SJSA1 (cell line): ENCODE data around the gene SASH3. TPM values are rescaled to one million over a fixed set of nuclear protein-coding genes. Genes with fewer than 3 reads are reported as not detected.

Experiments used
- DNase-seq, 2 experiments: peaks; one replicate each; pipeline ENCODE4 v3.0.0-alpha.2; 2015 to 2020; ENCODE audit warnings: low spot score in 2 of 2, low read depth in 1 of 2
- H3K27ac ChIP-seq: fragments of 250-450 bp; sonication (Bioruptor Pico); 2 replicates; pipeline ENCODE4 v1.5.1; 2020; ENCODE audit warnings: mild to moderate bottlenecking, moderate library complexity
- H3K27me3 ChIP-seq: fragments of 250-450 bp; sonication (Bioruptor Pico); replicated peaks from 2 replicates; pipeline ENCODE4 v1.5.1; 2020; ENCODE audit warnings: mild to moderate bottlenecking, moderate library complexity
- H3K36me3 ChIP-seq: fragments of 250-450 bp; sonication (Bioruptor Pico); 2 replicates; pipeline ENCODE4 v1.5.1; 2020; ENCODE audit warnings: mild to moderate bottlenecking
- H3K4me1 ChIP-seq: fragments of 250-450 bp; sonication (Bioruptor Pico); replicated peaks from 2 replicates; pipeline ENCODE4 v1.6.1; 2021; ENCODE audit warnings: mild to moderate bottlenecking
- H3K4me3 ChIP-seq: fragments of 250-450 bp; sonication (Bioruptor Pico); 2 replicates; pipeline ENCODE4 v1.5.1; 2020; ENCODE audit warnings: mild to moderate bottlenecking
- H3K9me3 ChIP-seq: fragments of 250-450 bp; sonication (Bioruptor Pico); replicated peaks from 2 replicates; pipeline ENCODE4 v1.5.1; 2020; ENCODE audit warnings: mild to moderate bottlenecking
- total RNA-seq: library from RNA; depleted of rRNA; stranded (reverse); fragments of >200 nt; shearing (Covaris generic); gene quantifications from 2 replicates; pipeline ENCODE4 v1.2.3, GENCODE V29; 2014

Gene SASH3
- total RNA-seq, 1 experiment from 2014 or later = not detected

- Histone ChIP-seq H3K27ac (no peak overlapping the region), H3K27me3 (no peaks in the 10 kb centered on the region), H3K4me1 (no peaks in the 10 kb centered on the region), H3K9me3 (no peaks in the 10 kb centered on the region), H3K4me3 (no peak overlapping the region), H3K36me3 (no peaks in the 10 kb centered on the region)
- DNase-seq = no peak
Observed at GRCh38 chrX:129783291-129783713, 3.6 kb downstream of the SASH3 start.

DNA sequence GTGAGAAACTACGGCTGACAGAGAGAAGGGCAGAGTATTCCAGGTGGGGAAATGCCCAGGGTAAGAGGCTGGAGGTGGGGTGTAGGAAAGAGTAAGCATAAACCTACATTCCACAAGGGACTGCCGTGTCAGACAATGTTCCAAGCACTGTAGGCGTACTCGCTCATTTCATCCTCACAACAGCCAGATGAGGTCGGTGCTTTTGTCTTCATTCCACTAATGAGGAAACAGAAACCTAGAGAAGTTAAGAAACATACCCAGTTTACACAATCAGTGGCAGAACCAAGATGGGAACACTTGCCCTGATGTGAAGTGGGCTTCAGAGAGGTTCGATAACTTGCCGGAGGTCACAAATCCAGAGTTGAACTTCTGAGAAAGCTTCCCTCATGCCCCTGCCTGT, 4.6 kb downstream of the SASH3 start:
- no peak overlapping the region for H3K27ac ChIP-seq
- DNase-seq = no peak
- H3K4me3 ChIP-seq = no peak overlapping the region
- no peaks in the 10 kb centered on the region for H3K9me3 ChIP-seq
- no peaks in the 10 kb centered on the region for H3K4me1 ChIP-seq
- H3K36me3 ChIP-seq = no peaks in the 10 kb centered on the region
- H3K27me3 ChIP-seq = no peaks in the 10 kb centered on the region

DNA sequence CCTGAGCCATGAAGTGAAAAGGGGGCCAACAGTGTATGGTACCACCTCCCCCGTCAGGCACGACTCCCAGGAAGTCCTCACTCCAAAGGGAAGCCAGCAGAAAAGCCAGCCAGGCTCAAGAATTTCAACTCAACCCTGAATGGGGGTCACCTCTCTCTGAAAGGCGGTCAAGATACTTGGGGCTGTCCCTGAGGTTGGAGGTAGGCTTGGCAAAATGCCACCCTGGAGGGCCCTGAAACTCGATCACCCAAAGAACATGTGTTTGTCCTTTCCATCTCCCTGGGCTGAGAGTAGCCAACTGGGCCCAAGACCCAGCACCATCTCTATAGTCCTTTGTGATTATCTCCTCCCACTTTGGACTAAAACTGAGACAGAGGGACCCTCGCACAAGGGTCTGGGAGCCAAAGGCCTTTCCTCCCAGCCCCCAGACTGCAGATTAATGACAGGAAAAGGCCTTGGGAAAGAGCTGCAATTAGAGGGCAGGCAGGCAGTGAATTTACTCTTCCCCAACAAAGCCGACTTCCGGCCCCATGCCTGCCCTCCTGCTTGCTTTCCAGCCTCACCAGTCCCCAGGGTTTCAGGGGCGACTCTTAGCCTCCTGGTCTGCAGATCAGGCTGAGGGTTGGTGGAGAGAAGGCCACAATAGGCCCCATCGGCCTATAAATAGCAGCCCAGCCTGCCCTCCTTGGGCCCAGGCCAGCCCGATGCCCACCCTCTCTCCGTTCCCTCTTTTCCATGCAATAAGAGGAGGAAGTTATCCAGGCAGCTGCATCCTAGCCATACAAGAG, 5.6 kb downstream of the SASH3 start:
- H3K36me3 ChIP-seq = no peaks in the 10 kb centered on the region
- no peaks in the 10 kb centered on the region for H3K27me3 ChIP-seq
- H3K4me1 ChIP-seq = no peaks in the 10 kb centered on the region
- no peak overlapping the region for H3K4me3 ChIP-seq
- H3K27ac ChIP-seq = no peak overlapping the region
- no peak for DNase-seq
- H3K9me3 ChIP-seq = no peaks in the 10 kb centered on the region

- H3K27ac ChIP-seq = no peak overlapping the region
- no peaks in the 10 kb centered on the region for H3K9me3 ChIP-seq
- H3K36me3 ChIP-seq = no peaks in the 10 kb centered on the region
- DNase-seq = no peak
- no peaks in the 10 kb centered on the region for H3K27me3 ChIP-seq
- no peaks in the 10 kb centered on the region for H3K4me1 ChIP-seq
- H3K4me3 ChIP-seq = no peak overlapping the region
Observed at GRCh38 chrX:129786210-129786651, 6.5 kb downstream of the SASH3 start.

GRCh38 chrX:129787336-129788055, 7.7 kb downstream of the SASH3 start:
- no peak overlapping the region for H3K4me3 ChIP-seq
- H3K27ac ChIP-seq = no peak overlapping the region
- H3K4me1 ChIP-seq = no peaks in the 10 kb centered on the region
- no peak for DNase-seq
- H3K9me3 ChIP-seq = no peaks in the 10 kb centered on the region
- H3K27me3 ChIP-seq = no peaks in the 10 kb centered on the region
- H3K36me3 ChIP-seq = no peaks in the 10 kb centered on the region

- DNase-seq = no peak
- H3K36me3 ChIP-seq = no peaks in the 10 kb centered on the region
- no peaks in the 10 kb centered on the region for H3K27me3 ChIP-seq
- no peaks in the 10 kb centered on the region for H3K4me1 ChIP-seq
- H3K9me3 ChIP-seq = no peaks in the 10 kb centered on the region
- H3K4me3 ChIP-seq = no peak overlapping the region
- H3K27ac ChIP-seq = no peak overlapping the region
Observed at GRCh38 chrX:129788527-129788926, 8.8 kb downstream of the SASH3 start.

- DNase-seq = no peak
- Histone ChIP-seq H3K27me3 (no peaks in the 10 kb centered on the region), H3K27ac (no peak overlapping the region), H3K4me1 (no peaks in the 10 kb centered on the region), H3K4me3 (no peak overlapping the region), H3K36me3 (no peaks in the 10 kb centered on the region), H3K9me3 (no peaks in the 10 kb centered on the region)
Observed at GRCh38 chrX:129790146-129790545, 10.4 kb downstream of the SASH3 start.

- Histone ChIP-seq H3K36me3 (no peaks in the 10 kb centered on the region), H3K4me1 (no peaks in the 10 kb centered on the region)
- no peak for DNase-seq
Observed at GRCh38 chrX:129790808-129791207, 11.1 kb downstream of the SASH3 start.

DNA sequence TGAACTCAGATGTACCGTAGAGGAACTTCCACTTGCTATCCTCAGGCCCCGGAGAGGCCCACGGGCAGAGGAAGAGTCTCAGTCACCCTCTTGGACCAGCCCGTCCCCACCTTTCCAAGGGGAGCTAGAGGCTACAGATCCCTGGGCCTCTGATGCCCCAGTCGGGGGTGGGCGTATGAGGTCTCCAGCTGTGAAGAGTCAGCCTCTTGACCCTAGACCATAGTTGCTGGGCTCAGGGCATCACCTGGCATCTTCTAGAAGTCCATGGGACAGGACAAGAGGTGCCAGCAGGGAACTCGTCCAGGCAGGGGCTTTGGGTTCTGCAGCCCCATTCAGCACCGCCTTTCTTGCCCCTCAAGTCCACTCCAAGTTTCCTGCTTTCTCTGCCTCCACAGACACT, 11.6 kb downstream of the SASH3 start:
- no peak overlapping the region for H3K27ac ChIP-seq

More at GRCh38 chrX:129790808-129791207, 11.1 kb downstream of the SASH3 start:
- no peaks in the 10 kb centered on the region for H3K27me3 ChIP-seq
- no peaks in the 10 kb centered on the region for H3K9me3 ChIP-seq
- H3K4me3 ChIP-seq = no peak overlapping the region
- no peak overlapping the region for H3K27ac ChIP-seq

GRCh38 chrX:129791961-129792570, 12.3 kb downstream of the SASH3 start:
- no peaks in the 10 kb centered on the region for H3K27me3 ChIP-seq
- H3K4me1 ChIP-seq = no peaks in the 10 kb centered on the region
- no peaks in the 10 kb centered on the region for H3K36me3 ChIP-seq
- no peaks in the 10 kb centered on the region for H3K9me3 ChIP-seq
- no peak overlapping the region for H3K27ac ChIP-seq
- H3K4me3 ChIP-seq = no peak overlapping the region
- no peak for DNase-seq

More for the DNA sequence above, 11.6 kb downstream of the SASH3 start:
- Histone ChIP-seq H3K9me3 (no peaks in the 10 kb centered on the region), H3K27me3 (no peaks in the 10 kb centered on the region), H3K4me1 (no peaks in the 10 kb centered on the region), H3K4me3 (no peak overlapping the region), H3K36me3 (no peaks in the 10 kb centered on the region)
- DNase-seq = no peak

DNA sequence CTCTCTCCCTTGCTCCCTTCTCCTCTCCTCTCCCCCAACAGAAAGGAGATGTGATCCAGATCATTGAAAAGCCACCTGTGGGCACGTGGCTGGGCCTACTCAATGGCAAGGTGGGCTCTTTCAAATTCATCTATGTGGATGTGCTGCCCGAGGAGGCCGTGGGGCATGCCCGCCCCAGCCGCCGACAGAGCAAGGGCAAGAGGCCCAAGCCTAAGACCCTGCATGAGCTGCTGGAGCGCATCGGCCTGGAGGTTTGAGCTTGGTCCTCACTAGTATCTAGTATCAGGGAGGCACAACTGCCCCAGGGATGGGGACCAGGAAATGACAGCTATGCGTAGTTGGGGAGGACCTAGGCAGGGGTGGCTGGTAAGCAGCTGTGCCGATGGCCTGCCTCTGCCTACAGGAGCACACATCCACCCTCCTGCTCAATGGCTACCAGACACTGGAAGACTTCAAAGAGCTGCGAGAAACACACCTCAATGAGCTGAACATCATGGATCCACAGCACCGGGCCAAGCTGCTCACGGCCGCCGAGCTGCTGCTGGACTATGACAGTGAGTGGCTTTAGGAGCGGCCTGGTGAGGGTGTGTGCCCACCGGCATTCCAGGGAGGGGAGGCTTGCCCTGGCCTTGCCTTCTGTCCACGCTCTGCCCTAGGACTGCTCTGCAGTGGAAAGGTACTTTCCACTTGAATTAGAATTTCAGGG, 13.0 kb downstream of the SASH3 start:
- Histone ChIP-seq H3K9me3 (no peaks in the 10 kb centered on the region), H3K36me3 (no peaks in the 10 kb centered on the region), H3K27me3 (no peaks in the 10 kb centered on the region), H3K27ac (no peak overlapping the region), H3K4me3 (no peak overlapping the region), H3K4me1 (no peaks in the 10 kb centered on the region)
- no peak for DNase-seq

GRCh38 chrX:129793604-129794191, 13.9 kb downstream of the SASH3 start:
- H3K9me3 ChIP-seq = no peaks in the 10 kb centered on the region
- H3K27ac ChIP-seq = no peak overlapping the region
- DNase-seq = no peak
- H3K4me3 ChIP-seq = no peak overlapping the region
- no peaks in the 10 kb centered on the region for H3K4me1 ChIP-seq
- H3K36me3 ChIP-seq = no peaks in the 10 kb centered on the region
- no peaks in the 10 kb centered on the region for H3K27me3 ChIP-seq

- no peak for DNase-seq
- no peak overlapping the region for H3K27ac ChIP-seq
Observed at GRCh38 chrX:129795584-129795983, 15.8 kb downstream of the SASH3 start.

More at GRCh38 chrX:129795584-129795983, 15.8 kb downstream of the SASH3 start:
- Histone ChIP-seq H3K36me3 (no peaks in the 10 kb centered on the region), H3K9me3 (no peaks in the 10 kb centered on the region), H3K27me3 (no peaks in the 10 kb centered on the region), H3K4me3 (no peak overlapping the region), H3K4me1 (no peaks in the 10 kb centered on the region)
